Sigmoid colon (tissue), 7 donors: Measurements from ENCODE around the gene ACSL6. TPM values are rescaled to one million over a fixed set of nuclear protein-coding genes. Genes with fewer than 3 reads are reported as not detected.

ENCODE experiments used
- DNase-seq: peaks from one replicate; pipeline ENCODE4 v3.0.0-alpha.2; 2019
- H3K27ac ChIP-seq, 4 donors: fragments of 200-600 bp; sonication (generic); one replicate each; pipeline ENCODE4 v1.5.1; 2016 to 2019; ENCODE audit warnings: mild to moderate bottlenecking in 1 of 4
- H3K27me3 ChIP-seq, 3 donors: fragments of 200-600 bp; sonication (generic); one replicate each; pipeline ENCODE4 v1.5.1; 2019; ENCODE audit warnings: mild to moderate bottlenecking in 1 of 3
- H3K36me3 ChIP-seq, 4 donors: fragments of 200-600 bp; sonication (generic); one replicate each; pipeline ENCODE4 v1.5.1; 2016 to 2019
- H3K4me1 ChIP-seq, 4 donors: fragments of 200-600 bp; sonication (generic); one replicate each; pipeline ENCODE4 v1.5.1; 2017 to 2019
- H3K4me3 ChIP-seq, 4 donors: fragments of 200-600 bp; sonication (generic); one replicate each; pipeline ENCODE4 v1.5.1; 2017 to 2019; ENCODE audit warnings: mild to moderate bottlenecking in 2 of 4, moderate library complexity in 1 of 4
- H3K9me3 ChIP-seq, 4 donors: fragments of 200-600 bp in 3 of 4; sonication (generic) in 3 of 4; one replicate each; pipeline versions ENCODE4 v1.5.1 to v1.6.1; 2013 to 2019
- CTCF ChIP-seq, 4 experiments: fragments of 450-650 bp in 3 of 4; fragments of 200-600 bp in 1 of 4; IDR thresholded peaks; one replicate each; pipeline ENCODE4 v1.5.1; 2016 to 2019; ENCODE audit warnings: antibody characterized with exemption in 4 of 4, mild to moderate bottlenecking in 3 of 4, moderate library complexity in 2 of 4
- EP300 ChIP-seq, 4 donors: sonication (generic); formaldehyde crosslinking; IDR thresholded peaks; one replicate each; pipeline ENCODE4 v1.6.1; 2017; ENCODE audit warnings: antibody characterized with exemption in 4 of 4
- POLR2A ChIP-seq, 2 donors: fragments of 450-650 bp; IDR thresholded peaks; one replicate each; pipeline ENCODE4 v1.6.1; 2016; ENCODE audit warnings: antibody characterized with exemption in 2 of 2, mild to moderate bottlenecking in 2 of 2, moderate library complexity in 2 of 2
- POLR2AphosphoS5 ChIP-seq, 4 donors: sonication (generic); formaldehyde crosslinking; IDR thresholded peaks; one replicate each; pipeline ENCODE4 v1.6.1; 2017; ENCODE audit warnings: antibody characterized with exemption in 4 of 4
- WGBS, 2 donors: extraction: QIAGEN DNeasy Blood & Tissue Kit; methylation state at CpG; one replicate each; pipeline ENCODE4 v1.1.7; 2013; 5-methylcytosine and 5-hydroxymethylcytosine counted together
- intact Hi-C: fragments of 100-400 bp; cut with DNase I; formaldehyde crosslinking; loops from one replicate; pipeline ENCODE4 v1.15.1; 2023
- polyA plus RNA-seq, 3 donors: library from polyadenylated mRNA; stranded (reverse); fragments of 200-250 nt; gene quantifications; one replicate each; pipeline ENCODE4 v1.2.3, GENCODE V29; 2013
- total RNA-seq, 4 donors: library from RNA; depleted of rRNA; stranded (reverse); fragments of >200 nt; gene quantifications; one replicate each; pipeline ENCODE4 v1.1.0, GENCODE V29; 2016
- donor health status: healthy with polysubstance abuse.
- donor health status: Bipolar disorder and iron deficiency.
- donor health status: healthy.

The ACSL6 gene
- total and polyA plus RNA-seq, 7 donors, result 0.16 to 5.5 (median 1.8) TPM; not detected in 2

DNA sequence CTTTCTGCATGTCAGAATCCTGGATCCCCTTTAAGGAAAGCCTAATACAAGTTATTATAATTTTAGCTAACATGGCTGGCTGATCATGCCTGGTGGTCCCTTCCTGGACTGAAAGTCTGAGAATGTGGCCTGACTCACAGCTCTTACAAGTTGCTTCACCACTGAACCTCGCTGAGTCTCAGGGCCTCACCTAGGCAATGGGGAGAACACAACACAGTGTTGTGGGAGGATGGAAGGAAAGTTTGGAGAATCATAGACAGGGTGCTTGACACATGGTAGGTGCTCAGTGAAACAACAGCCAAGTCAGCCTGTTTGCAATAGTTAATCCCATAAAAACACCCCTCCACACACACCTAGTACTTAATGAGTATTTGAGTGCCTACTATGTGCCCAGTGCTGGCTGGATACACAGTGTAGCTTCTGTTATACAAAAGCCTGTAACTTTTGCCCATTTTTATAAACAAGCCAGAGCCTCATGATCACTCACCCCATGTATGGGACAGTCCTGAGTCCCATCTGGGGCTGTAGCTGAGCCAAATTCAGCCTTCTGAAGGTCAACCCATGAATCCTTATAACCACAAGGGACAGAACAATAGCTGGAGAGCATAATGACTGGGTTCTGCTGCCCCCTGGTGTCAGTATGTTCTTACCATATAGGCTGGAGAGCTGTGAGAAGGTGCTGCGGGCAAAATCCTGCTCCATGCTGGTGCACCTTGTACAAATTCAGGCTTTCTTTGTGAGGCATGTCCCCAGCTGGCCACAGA lies 3.9 kb downstream of the ACSL6 start:
- TF ChIP-seq CTCF (IDR thresholded peaks at IDR 0.05) (peak; percentile 55 to 84 (median 73)), POLR2A (IDR thresholded peaks at IDR 0.05) (no peak), POLR2AphosphoS5 (IDR thresholded peaks at IDR 0.05) (no peak)
- Histone ChIP-seq H3K27ac (no peak overlapping the region), H3K4me3 (no peak overlapping the region), H3K9me3 (no peaks in the 10 kb centered on the region), H3K4me1 (peaks cover 0 to 17% (median 15%) of the 10 kb centered on the region in 4 donors), H3K36me3 (no peaks in the 10 kb centered on the region), H3K27me3 (peaks cover 3 to 17% (median 12%) of the 10 kb centered on the region in 3 donors)
- WGBS, 2 donors, result 20 to 46% methylated on average over 2 of the region's 2 CpGs
- intact Hi-C loops, result loop anchor here (1.0 to 2.0 kb wide), 2 partner anchors 197 to 418 kb away; no protein-coding TSS in a partner anchor
- peak; percentile 81 for DNase-seq

- H3K36me3 ChIP-seq, result no peaks in the 10 kb centered on the region
- peaks cover under 1 to 11% (median 8%) of the 10 kb centered on the region in 3 donors for H3K27me3 ChIP-seq
- no peak for TF ChIP-seq POLR2AphosphoS5 (IDR thresholded peaks at IDR 0.05)
- no peak for TF ChIP-seq CTCF (IDR thresholded peaks at IDR 0.05)
- no peak for TF ChIP-seq EP300 (IDR thresholded peaks at IDR 0.05)
- no peak for TF ChIP-seq POLR2A (IDR thresholded peaks at IDR 0.05)
- DNase-seq, result no peak
- 86 to 92% methylated on average over 6 of the region's 6 CpGs for WGBS, 2 donors
- H3K4me1 ChIP-seq, result peaks cover 0 to 10% (median 8%) of the 10 kb centered on the region in 4 donors
- intact Hi-C loops, result no loop called here
- H3K9me3 ChIP-seq, result no peaks in the 10 kb centered on the region
- H3K4me3 ChIP-seq, result no peak overlapping the region
- no peak overlapping the region for H3K27ac ChIP-seq
Measured at GRCh38 chr5:132006331-132007120, 4.9 kb downstream of the ACSL6 start.

GRCh38 chr5:132005591-132005990 lies 5.9 kb downstream of the ACSL6 start:
- Histone ChIP-seq H3K4me1 (peaks cover 0 to 4% (median under 1%) of the 10 kb centered on the region in 4 donors), H3K4me3 (no peak overlapping the region), H3K27ac (no peak overlapping the region), H3K36me3 (no peaks in the 10 kb centered on the region), H3K9me3 (no peaks in the 10 kb centered on the region), H3K27me3 (peaks cover 0 to 3% (median 1%) of the 10 kb centered on the region in 3 donors)
- DNase-seq, result no peak
- 94 to 95% methylated on average over 3 of the region's 3 CpGs for WGBS, 2 donors
- intact Hi-C loops, result no loop called here
- TF ChIP-seq POLR2AphosphoS5 (IDR thresholded peaks at IDR 0.05) (no peak), EP300 (IDR thresholded peaks at IDR 0.05) (no peak), POLR2A (IDR thresholded peaks at IDR 0.05) (no peak), CTCF (IDR thresholded peaks at IDR 0.05) (no peak)

DNA sequence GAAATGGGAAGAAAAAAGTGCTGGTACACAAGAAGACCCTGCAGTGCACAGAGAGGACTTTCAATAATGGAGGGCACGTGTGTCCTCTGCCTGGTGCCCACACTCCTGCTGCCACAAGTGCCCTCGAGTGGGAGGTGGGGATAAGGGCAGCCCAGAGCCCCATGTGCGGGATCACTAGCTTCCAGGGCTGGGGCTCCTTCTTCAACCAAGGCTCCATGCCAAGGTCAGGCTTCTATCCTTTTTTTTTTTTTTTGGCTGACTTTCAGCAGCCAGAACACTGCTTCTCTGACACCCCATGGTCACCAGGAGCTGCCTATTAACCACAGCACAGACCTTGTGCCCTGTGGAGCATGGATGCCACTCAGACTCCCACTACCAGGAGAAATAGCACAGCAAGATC lies 7.5 kb downstream of the ACSL6 start:
- Histone ChIP-seq H3K9me3 (no peaks in the 10 kb centered on the region), H3K36me3 (no peaks in the 10 kb centered on the region), H3K4me1 (peaks cover 0 to 13% (median 0%) of the 10 kb centered on the region in 4 donors), H3K27me3 (no peaks in the 10 kb centered on the region), H3K4me3 (no peak overlapping the region), H3K27ac (peak overlapping the region in 1 of 4 donors; percentile 0)
- TF ChIP-seq POLR2A (IDR thresholded peaks at IDR 0.05) (no peak), POLR2AphosphoS5 (IDR thresholded peaks at IDR 0.05) (no peak), CTCF (IDR thresholded peaks at IDR 0.05) (no peak), EP300 (IDR thresholded peaks at IDR 0.05) (no peak)
- 85 to 87% methylated on average over 3 of the region's 3 CpGs for WGBS, 2 donors
- DNase-seq, result no peak
- intact Hi-C loops, result no loop called here
